GM12878 (cell line): ENCODE measurements around the gene THUMPD2. TPM values are rescaled to one million over a fixed set of nuclear protein-coding genes. Genes with fewer than 3 reads are reported as not detected.

ENCODE experiments used
- ATAC-seq: fragments of 200-7000 bp; cut with Tn5 transposase; 3 replicates; pipeline ENCODE4 v1.9.1; 2020; ENCODE audit warnings: mild to moderate bottlenecking, moderate library complexity
- BruUV-seq: library from RNA; stranded (reverse); fragments of 400-500 nt; replicated peaks from 2 replicates; lab custom pipeline; 2021; lab: Mats Ljungman, UMichigan
- CTCF ChIA-PET: fragments of 300-600 bp; sonication (Branson Sonifier 250); formaldehyde crosslinking; extraction: SDS; loops from one replicate; lab custom pipeline; 2021; ENCODE audit warnings: inconsistent platforms; lab: Yijun Ruan, JAX
- POLR2A ChIA-PET: fragments of 350-600 bp; formaldehyde crosslinking; extraction: SDS; loops from one replicate; lab custom pipeline; 2021; ENCODE audit warnings: inconsistent platforms; lab: Charles Lee
- RAD21 ChIA-PET: fragments of 300-600 bp; sonication (Branson Sonifier 250); formaldehyde crosslinking; loops from one replicate; lab custom pipeline; 2023; ENCODE audit warnings: antibody characterized with exemption; ENCODE audit not compliant: unreplicated experiment; lab: Charles Lee
- SMC1A ChIA-PET: fragments of 300-600 bp; sonication (Branson Sonifier 250); formaldehyde crosslinking; loops from one replicate; lab custom pipeline; 2023; ENCODE audit not compliant: unreplicated experiment, uncharacterized antibody; lab: Charles Lee
- DNase-seq: peaks from one replicate; pipeline ENCODE4 v3.0.0-alpha.2; 2011; ENCODE audit warnings: low read depth, low spot score
- FAIRE-seq: peaks from 3 replicates; lab custom pipeline; 2011; peaks lifted over from hg19 to GRCh38; lab: Jason Lieb, UNC
- H2AFZ ChIP-seq: 2 replicates; pipeline ENCODE4 v1.6.0; 2011; ENCODE audit warnings: low read depth, low read length, control low read depth; ENCODE audit not compliant: control insufficient read depth
- H3K27ac ChIP-seq: 2 replicates; pipeline ENCODE4 v1.5.1; 2011; ENCODE audit warnings: control low read depth; ENCODE audit not compliant: control insufficient read depth, insufficient read depth
- H3K27me3 ChIP-seq, 2 experiments: replicated peaks in 1 of 2; 2 replicates each; pipeline versions ENCODE4 v1.6.0 to v1.6.1; 2011; ENCODE audit warnings: low read length in 1 of 2; ENCODE audit not compliant: control insufficient read depth in 2 of 2, insufficient read depth in 2 of 2
- H3K36me3 ChIP-seq, 2 experiments: 2 replicates each; pipeline ENCODE4 v1.5.1; 2011; ENCODE audit warnings: low read length in 1 of 2; ENCODE audit not compliant: control insufficient read depth in 2 of 2, insufficient read depth in 2 of 2
- H3K4me1 ChIP-seq: 2 replicates; pipeline ENCODE4 v1.6.1; 2011; ENCODE audit warnings: mild to moderate bottlenecking, low read length, moderate library complexity, mixed read lengths; ENCODE audit not compliant: control insufficient read depth, insufficient read depth
- H3K4me2 ChIP-seq: 2 replicates; pipeline ENCODE4 v1.6.0; 2011; ENCODE audit warnings: control low read depth; ENCODE audit not compliant: control insufficient read depth, insufficient read depth
- H3K4me3 ChIP-seq: fragments of 200-600 bp; sonication (generic); 2 replicates; pipeline ENCODE4 v1.5.1; 2016
- H3K79me2 ChIP-seq: 2 replicates; pipeline ENCODE4 v1.6.0; 2011; ENCODE audit warnings: low read length; ENCODE audit not compliant: control insufficient read depth, insufficient read depth
- H3K9ac ChIP-seq: 2 replicates; pipeline ENCODE4 v1.8.0; 2011; ENCODE audit warnings: low read length, control low read depth, mixed read lengths; ENCODE audit not compliant: control insufficient read depth, insufficient read depth
- H3K9me3 ChIP-seq: replicated peaks from 3 replicates; pipeline ENCODE4 v1.5.1; 2011; ENCODE audit warnings: mild to moderate bottlenecking, low read length; ENCODE audit not compliant: control insufficient read depth, insufficient read depth
- H4K20me1 ChIP-seq: 2 replicates; pipeline ENCODE4 v1.6.0; 2011; ENCODE audit not compliant: control insufficient read depth, insufficient read depth
- CBFB ChIP-seq: IDR thresholded peaks from 2 replicates; pipeline ENCODE4 v1.6.1; 2016; ENCODE audit warnings: antibody characterized with exemption, low read depth
- CBX5 ChIP-seq: sonication (generic); IDR thresholded peaks from 2 replicates; pipeline ENCODE4 v1.6.1; 2016; ENCODE audit warnings: low read depth, moderate library complexity, mild to moderate bottlenecking, inconsistent platforms
- HDGF ChIP-seq: fragments of 450-650 bp; IDR thresholded peaks from 2 replicates; pipeline ENCODE4 v1.6.1; 2016; ENCODE audit warnings: antibody characterized with exemption
- JUNB ChIP-seq: IDR thresholded peaks from 2 replicates; pipeline ENCODE4 v1.6.1; 2016; ENCODE audit warnings: antibody characterized with exemption, mild to moderate bottlenecking
- NFIC ChIP-seq: IDR thresholded peaks from 2 replicates; pipeline ENCODE4 v1.6.1; 2012; ENCODE audit warnings: low read depth, mild to moderate bottlenecking, inconsistent platforms, low read length, moderate library complexity
- POLR2A ChIP-seq: IDR thresholded peaks from 2 replicates; pipeline ENCODE4 v1.6.1; 2011; ENCODE audit warnings: low read depth, mild to moderate bottlenecking, low read length
- RAD21 ChIP-seq: IDR thresholded peaks from 2 replicates; pipeline ENCODE4 v1.6.1; 2011; ENCODE audit warnings: mild to moderate bottlenecking, low read depth, low read length, moderate library complexity; ENCODE audit not compliant: insufficient read depth
- SUZ12 ChIP-seq: fragments of 200-600 bp; sonication (generic); IDR thresholded peaks from one replicate; pipeline ENCODE4 v1.6.1; 2018; ENCODE audit warnings: antibody characterized with exemption, mild to moderate bottlenecking; ENCODE audit not compliant: unreplicated experiment
- TCF12 ChIP-seq: IDR thresholded peaks from 2 replicates; pipeline ENCODE4 v1.6.1; 2011; ENCODE audit warnings: low read depth, mild to moderate bottlenecking, low read length
- WGBS: methylation state at CpG from one replicate; pipeline ENCODE4 v1.1.6; 2016; ENCODE audit warnings: low lambda C conversion rate; ENCODE audit not compliant: insufficient replicate concordance, insufficient coverage; ENCODE audit errors: missing lambda C conversion rate; 5-methylcytosine and 5-hydroxymethylcytosine counted together
- in situ Hi-C: fragments of 300-500 bp; cut with MboI; formaldehyde crosslinking; loops from 9 replicates; pipeline ENCODE4 v1.14.3; 2018; ENCODE audit warnings: mixed read lengths
- intact Hi-C: fragments of 100-400 bp; cut with micrococcal nuclease; formaldehyde crosslinking; loops from one replicate; pipeline ENCODE4 v1.14.2; 2022; ENCODE audit not compliant: unreplicated experiment
- polyA plus RNA-seq, 11 experiments: library from polyadenylated mRNA; depleted of rRNA in 4 of 11; unstranded in 6 of 11; stranded (reverse) in 5 of 11; fragments of >200 nt; fragmentation: Nextera tagmentation in 4 of 11; fragmentation: Illumina TruSeq in 1 of 11; extraction: Ambion mirVana in 4 of 11; extraction: Trizol in 1 of 11; gene quantifications; 1 replicate in 1 of 11; 2 replicates in 10 of 11; pipeline versions ENCODE4 v1.2.1 to v1.2.3, GENCODE V29; 2011 to 2016; ENCODE audit warnings: inconsistent platforms in 2 of 11, missing spikeins in 2 of 11, low read depth in 1 of 11
- total RNA-seq, 4 experiments: library from RNA; depleted of rRNA in 3 of 4; stranded (reverse); fragments of >200 nt in 3 of 4; fragmentation: Illumina TruSeq in 1 of 4; extraction: Trizol in 1 of 4; gene quantifications; 2 replicates each; pipeline versions ENCODE4 v1.2.1 to v1.2.3, GENCODE V29; 2013 to 2021
- TF ChIP-seq, protein P1 (sequence below): fragments of 450-650 bp; IDR thresholded peaks from 2 replicates; pipeline ENCODE4 v1.6.1; 2017; ENCODE audit warnings: antibody characterized with exemption, mild to moderate bottlenecking, moderate library complexity
- TF ChIP-seq, protein P2 (sequence below): fragments of 450-650 bp; IDR thresholded peaks from 2 replicates; pipeline ENCODE4 v1.6.1; 2016; ENCODE audit warnings: mild to moderate bottlenecking
- TF ChIP-seq, protein P3 (sequence below): IDR thresholded peaks from 2 replicates; pipeline ENCODE4 v1.6.1; 2012; ENCODE audit warnings: improper control_type of control experiment, low read depth, low read length; ENCODE audit not compliant: insufficient replicate concordance
- TF ChIP-seq, protein P4 (sequence below): IDR thresholded peaks from 2 replicates; pipeline ENCODE4 v1.6.1; 2012; ENCODE audit warnings: low read depth, low read length, improper control_type of control experiment
- TF ChIP-seq, protein P5 (sequence below): IDR thresholded peaks from 2 replicates; pipeline ENCODE4 v1.6.1; 2012; ENCODE audit warnings: low read depth, low read length, improper control_type of control experiment

THUMPD2 gene
- total and polyA plus RNA-seq, 10 of the 15 experiments (the other 5 are each of a cell fraction or from before 2014, with no cell fraction given): 6.7 to 19.7 (median 13.8) TPM

DNA sequence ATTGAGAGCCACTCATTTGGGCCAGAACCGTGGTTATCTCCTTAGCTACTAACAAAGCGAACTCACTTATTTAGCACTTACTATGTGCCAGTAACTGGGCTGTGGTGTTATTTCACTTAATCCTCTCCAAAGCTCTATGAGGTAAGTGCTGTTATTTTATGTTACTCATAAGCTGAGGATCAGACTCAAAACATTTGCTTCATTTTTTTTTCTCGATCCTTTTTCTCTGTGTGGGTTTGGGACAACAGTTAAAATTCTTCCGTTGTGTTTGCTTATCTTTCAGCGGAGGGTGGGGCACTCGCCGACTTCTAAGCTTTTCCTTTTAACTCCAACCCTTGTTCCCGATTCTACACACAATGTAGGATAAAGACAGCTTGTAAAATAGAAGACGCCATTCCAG is 60.6 kb downstream of the THUMPD2 start:
- intact Hi-C loops (no loop called here), in situ Hi-C loops (no loop called here)
- no peak overlapping the region for H3K4me3 ChIP-seq
- H3K36me3 ChIP-seq: no peaks in the 10 kb centered on the region
- WGBS: 60% methylated on average over 9 of the region's 9 CpGs
- H3K9ac ChIP-seq: no peak overlapping the region
- DNase-seq: no peak
- ChIA-PET CTCF (interaction anchor here (1.1 to 1.2 kb wide), 2 partner anchors 11 to 13 kb away, joined by 3 to 5 read pairs; no protein-coding TSS in a partner anchor), POLR2A (interaction anchor here (0.8 kb wide), 1 partner anchor 82 kb away, joined by 3 read pairs; no protein-coding TSS in a partner anchor), RAD21 (no interaction called here), SMC1A (interaction anchor here (0.9 to 1.1 kb wide), 2 partner anchors 10 to 370 kb away, joined by 3 to 4 read pairs; no protein-coding TSS in a partner anchor)
- H3K27me3 ChIP-seq: no peaks in the 10 kb centered on the region
- no peak overlapping the region for H3K27ac ChIP-seq
- ATAC-seq: no peak
- no peak overlapping the region for H3K4me2 ChIP-seq
- H3K79me2 ChIP-seq: no peaks in the 10 kb centered on the region
- FAIRE-seq: no peak
- no peaks in the 10 kb centered on the region for H3K4me1 ChIP-seq
- BruUV-seq: no TSS peak
- H2AFZ ChIP-seq: no peak overlapping the region
- H4K20me1 ChIP-seq: no peaks in the 10 kb centered on the region
- no peaks in the 10 kb centered on the region for H3K9me3 ChIP-seq
- TF ChIP-seq SUZ12: no peak
- TF ChIP-seq, protein P1, sequence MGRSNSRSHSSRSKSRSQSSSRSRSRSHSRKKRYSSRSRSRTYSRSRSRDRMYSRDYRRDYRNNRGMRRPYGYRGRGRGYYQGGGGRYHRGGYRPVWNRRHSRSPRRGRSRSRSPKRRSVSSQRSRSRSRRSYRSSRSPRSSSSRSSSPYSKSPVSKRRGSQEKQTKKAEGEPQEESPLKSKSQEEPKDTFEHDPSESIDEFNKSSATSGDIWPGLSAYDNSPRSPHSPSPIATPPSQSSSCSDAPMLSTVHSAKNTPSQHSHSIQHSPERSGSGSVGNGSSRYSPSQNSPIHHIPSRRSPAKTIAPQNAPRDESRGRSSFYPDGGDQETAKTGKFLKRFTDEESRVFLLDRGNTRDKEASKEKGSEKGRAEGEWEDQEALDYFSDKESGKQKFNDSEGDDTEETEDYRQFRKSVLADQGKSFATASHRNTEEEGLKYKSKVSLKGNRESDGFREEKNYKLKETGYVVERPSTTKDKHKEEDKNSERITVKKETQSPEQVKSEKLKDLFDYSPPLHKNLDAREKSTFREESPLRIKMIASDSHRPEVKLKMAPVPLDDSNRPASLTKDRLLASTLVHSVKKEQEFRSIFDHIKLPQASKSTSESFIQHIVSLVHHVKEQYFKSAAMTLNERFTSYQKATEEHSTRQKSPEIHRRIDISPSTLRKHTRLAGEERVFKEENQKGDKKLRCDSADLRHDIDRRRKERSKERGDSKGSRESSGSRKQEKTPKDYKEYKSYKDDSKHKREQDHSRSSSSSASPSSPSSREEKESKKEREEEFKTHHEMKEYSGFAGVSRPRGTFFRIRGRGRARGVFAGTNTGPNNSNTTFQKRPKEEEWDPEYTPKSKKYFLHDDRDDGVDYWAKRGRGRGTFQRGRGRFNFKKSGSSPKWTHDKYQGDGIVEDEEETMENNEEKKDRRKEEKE: no peak
- TF ChIP-seq, protein P2, sequence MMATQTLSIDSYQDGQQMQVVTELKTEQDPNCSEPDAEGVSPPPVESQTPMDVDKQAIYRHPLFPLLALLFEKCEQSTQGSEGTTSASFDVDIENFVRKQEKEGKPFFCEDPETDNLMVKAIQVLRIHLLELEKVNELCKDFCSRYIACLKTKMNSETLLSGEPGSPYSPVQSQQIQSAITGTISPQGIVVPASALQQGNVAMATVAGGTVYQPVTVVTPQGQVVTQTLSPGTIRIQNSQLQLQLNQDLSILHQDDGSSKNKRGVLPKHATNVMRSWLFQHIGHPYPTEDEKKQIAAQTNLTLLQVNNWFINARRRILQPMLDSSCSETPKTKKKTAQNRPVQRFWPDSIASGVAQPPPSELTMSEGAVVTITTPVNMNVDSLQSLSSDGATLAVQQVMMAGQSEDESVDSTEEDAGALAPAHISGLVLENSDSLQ: no peak
- no peak for TF ChIP-seq RAD21
- TF ChIP-seq HDGF: no peak
- TF ChIP-seq, protein P3, sequence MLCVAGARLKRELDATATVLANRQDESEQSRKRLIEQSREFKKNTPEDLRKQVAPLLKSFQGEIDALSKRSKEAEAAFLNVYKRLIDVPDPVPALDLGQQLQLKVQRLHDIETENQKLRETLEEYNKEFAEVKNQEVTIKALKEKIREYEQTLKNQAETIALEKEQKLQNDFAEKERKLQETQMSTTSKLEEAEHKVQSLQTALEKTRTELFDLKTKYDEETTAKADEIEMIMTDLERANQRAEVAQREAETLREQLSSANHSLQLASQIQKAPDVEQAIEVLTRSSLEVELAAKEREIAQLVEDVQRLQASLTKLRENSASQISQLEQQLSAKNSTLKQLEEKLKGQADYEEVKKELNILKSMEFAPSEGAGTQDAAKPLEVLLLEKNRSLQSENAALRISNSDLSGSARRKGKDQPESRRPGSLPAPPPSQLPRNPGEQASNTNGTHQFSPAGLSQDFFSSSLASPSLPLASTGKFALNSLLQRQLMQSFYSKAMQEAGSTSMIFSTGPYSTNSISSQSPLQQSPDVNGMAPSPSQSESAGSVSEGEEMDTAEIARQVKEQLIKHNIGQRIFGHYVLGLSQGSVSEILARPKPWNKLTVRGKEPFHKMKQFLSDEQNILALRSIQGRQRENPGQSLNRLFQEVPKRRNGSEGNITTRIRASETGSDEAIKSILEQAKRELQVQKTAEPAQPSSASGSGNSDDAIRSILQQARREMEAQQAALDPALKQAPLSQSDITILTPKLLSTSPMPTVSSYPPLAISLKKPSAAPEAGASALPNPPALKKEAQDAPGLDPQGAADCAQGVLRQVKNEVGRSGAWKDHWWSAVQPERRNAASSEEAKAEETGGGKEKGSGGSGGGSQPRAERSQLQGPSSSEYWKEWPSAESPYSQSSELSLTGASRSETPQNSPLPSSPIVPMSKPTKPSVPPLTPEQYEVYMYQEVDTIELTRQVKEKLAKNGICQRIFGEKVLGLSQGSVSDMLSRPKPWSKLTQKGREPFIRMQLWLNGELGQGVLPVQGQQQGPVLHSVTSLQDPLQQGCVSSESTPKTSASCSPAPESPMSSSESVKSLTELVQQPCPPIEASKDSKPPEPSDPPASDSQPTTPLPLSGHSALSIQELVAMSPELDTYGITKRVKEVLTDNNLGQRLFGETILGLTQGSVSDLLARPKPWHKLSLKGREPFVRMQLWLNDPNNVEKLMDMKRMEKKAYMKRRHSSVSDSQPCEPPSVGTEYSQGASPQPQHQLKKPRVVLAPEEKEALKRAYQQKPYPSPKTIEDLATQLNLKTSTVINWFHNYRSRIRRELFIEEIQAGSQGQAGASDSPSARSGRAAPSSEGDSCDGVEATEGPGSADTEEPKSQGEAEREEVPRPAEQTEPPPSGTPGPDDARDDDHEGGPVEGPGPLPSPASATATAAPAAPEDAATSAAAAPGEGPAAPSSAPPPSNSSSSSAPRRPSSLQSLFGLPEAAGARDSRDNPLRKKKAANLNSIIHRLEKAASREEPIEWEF: no peak
- TF ChIP-seq, protein P4, sequence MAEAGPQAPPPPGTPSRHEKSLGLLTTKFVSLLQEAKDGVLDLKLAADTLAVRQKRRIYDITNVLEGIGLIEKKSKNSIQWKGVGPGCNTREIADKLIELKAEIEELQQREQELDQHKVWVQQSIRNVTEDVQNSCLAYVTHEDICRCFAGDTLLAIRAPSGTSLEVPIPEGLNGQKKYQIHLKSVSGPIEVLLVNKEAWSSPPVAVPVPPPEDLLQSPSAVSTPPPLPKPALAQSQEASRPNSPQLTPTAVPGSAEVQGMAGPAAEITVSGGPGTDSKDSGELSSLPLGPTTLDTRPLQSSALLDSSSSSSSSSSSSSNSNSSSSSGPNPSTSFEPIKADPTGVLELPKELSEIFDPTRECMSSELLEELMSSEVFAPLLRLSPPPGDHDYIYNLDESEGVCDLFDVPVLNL: no peak
- TF ChIP-seq NFIC: no peak
- TF ChIP-seq CBFB: no peak
- TF ChIP-seq, protein P5, sequence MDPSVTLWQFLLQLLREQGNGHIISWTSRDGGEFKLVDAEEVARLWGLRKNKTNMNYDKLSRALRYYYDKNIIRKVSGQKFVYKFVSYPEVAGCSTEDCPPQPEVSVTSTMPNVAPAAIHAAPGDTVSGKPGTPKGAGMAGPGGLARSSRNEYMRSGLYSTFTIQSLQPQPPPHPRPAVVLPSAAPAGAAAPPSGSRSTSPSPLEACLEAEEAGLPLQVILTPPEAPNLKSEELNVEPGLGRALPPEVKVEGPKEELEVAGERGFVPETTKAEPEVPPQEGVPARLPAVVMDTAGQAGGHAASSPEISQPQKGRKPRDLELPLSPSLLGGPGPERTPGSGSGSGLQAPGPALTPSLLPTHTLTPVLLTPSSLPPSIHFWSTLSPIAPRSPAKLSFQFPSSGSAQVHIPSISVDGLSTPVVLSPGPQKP: no peak
- no peak for TF ChIP-seq JUNB
- TF ChIP-seq POLR2A: no peak
- no peak for TF ChIP-seq TCF12
- no peak for TF ChIP-seq CBX5
